AG09309 (cell line): ENCODE measurements around the gene FLVCR2.
A peak's percentile ranks its signal among the peaks of the same experiment; 100 is the strongest.

Source experiments
- DNase-seq: peaks from one replicate; pipeline ENCODE4 v3.0.0-alpha.2; 2010; ENCODE audit warnings: low read depth
- H3K4me3 ChIP-seq: 2 replicates; pipeline ENCODE4 v1.5.1; 2011; ENCODE audit warnings: mild to moderate bottlenecking, low read depth, low read length, moderate library complexity; ENCODE audit not compliant: control insufficient read depth
- TF ChIP-seq, protein P1 (sequence below): IDR thresholded peaks from 2 replicates; pipeline ENCODE4 v1.5.1; 2011; ENCODE audit warnings: mild to moderate bottlenecking, low read depth, low read length, inconsistent platforms; ENCODE audit not compliant: insufficient read depth, control insufficient read depth; ENCODE audit errors: missing control alignments

The FLVCR2 gene

DNA sequence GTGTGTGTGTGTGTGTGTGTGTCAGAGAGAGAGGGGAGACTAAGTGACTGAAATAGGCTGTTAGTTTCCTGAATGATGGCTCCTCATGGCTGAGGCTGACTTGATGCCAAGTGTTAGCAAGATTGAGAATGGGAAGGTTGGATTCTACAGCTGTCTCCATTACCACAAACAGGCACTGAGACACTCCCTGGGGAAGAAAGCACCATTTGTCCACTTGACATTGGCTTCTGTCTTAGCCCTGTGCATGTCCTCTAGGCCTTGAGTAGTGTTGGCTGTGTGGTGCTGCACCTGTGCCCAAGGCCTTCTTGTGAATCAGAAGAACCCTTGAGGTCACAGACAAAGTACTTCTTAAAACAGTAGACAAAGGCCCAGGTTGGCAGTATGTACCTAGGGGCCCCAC lies 66.6 kb downstream of the FLVCR2 start:
- DNase-seq = no peak
- H3K4me3 ChIP-seq = no peak overlapping the region
- TF ChIP-seq, protein P1, sequence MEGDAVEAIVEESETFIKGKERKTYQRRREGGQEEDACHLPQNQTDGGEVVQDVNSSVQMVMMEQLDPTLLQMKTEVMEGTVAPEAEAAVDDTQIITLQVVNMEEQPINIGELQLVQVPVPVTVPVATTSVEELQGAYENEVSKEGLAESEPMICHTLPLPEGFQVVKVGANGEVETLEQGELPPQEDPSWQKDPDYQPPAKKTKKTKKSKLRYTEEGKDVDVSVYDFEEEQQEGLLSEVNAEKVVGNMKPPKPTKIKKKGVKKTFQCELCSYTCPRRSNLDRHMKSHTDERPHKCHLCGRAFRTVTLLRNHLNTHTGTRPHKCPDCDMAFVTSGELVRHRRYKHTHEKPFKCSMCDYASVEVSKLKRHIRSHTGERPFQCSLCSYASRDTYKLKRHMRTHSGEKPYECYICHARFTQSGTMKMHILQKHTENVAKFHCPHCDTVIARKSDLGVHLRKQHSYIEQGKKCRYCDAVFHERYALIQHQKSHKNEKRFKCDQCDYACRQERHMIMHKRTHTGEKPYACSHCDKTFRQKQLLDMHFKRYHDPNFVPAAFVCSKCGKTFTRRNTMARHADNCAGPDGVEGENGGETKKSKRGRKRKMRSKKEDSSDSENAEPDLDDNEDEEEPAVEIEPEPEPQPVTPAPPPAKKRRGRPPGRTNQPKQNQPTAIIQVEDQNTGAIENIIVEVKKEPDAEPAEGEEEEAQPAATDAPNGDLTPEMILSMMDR = no peak

DNA sequence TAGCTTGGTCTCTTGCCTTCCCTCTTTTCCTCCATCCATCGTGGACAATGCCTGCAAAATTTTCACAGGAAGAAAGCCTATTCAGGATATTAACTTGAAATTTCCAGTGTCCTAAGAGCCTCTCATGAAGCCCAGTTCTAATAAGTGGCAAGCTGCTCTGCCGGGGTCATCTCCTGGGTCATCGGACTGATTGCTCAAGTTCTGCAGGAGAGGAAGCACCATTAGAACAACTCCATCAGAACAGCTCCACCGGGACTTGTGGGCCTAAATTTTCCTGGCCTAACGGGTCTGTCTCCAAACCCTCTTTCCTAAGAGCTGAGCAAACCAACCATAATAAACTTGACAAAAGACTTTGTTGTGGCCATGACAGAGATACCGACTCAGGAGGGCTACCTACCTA lies 68.3 kb downstream of the FLVCR2 start:
- DNase-seq = no peak
- H3K4me3 ChIP-seq = no peak overlapping the region
- TF ChIP-seq, protein P1 = no peak

DNA sequence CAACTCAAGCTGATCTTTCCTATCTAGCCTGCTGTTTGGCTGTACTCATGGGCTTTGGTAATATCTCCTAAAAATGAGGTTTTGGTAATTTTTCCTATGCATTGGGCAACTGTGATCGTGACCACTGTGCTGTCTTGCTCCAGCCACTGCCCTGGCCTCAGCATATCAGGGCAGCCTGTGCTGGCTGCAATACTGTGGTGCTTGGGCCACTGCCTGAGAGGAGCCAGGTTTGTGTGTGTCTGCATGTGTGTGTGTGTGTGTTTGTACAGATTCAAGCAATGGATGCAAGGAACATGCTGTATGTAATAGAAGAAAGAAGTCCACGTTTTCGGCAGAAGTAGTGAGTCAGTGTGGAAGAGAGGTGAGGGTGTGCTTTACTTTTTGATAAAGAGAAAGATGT lies 69.2 kb downstream of the FLVCR2 start:
- TF ChIP-seq, protein P1 = no peak
- H3K4me3 ChIP-seq = no peak overlapping the region
- DNase-seq = no peak

DNA sequence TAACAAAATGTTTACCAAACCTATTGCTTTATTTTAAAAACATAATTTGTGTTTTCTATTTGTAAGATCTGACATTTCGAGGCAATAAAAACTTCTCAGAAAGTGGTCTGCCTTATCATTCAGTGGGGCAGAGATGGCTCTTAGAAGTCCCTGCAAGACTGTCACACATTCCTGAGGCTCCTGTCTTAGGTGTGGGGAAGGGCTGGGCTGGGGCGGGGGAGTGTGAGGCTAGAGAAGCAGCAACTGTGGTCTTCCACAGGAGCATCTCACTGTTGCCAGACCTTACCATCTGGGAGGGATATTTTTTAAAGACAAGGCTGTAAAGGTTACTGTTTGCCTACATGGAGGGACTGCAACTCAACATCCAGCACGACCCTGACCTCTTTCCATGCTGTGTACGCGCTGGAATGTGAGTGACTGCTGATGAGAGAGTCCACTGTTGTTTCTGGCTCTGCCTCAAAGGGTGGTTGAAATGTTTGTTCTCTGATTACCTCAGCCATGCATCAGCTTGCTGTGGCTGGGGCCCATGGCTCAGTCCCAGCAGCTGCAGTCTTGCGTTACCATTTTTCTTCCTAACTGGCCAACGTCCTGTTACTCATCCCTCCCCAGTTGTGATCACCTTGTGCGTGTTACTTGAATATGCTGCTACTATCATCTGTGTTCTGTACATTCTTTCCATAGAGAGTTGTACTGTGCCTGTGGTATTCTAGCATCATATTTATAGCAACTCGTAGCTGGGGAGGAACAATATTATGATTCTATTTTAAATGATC lies 69.8 kb downstream of the FLVCR2 start:
- DNase-seq = peak; percentile 77
- H3K4me3 ChIP-seq = no peak overlapping the region
- TF ChIP-seq, protein P1 = no peak

DNA sequence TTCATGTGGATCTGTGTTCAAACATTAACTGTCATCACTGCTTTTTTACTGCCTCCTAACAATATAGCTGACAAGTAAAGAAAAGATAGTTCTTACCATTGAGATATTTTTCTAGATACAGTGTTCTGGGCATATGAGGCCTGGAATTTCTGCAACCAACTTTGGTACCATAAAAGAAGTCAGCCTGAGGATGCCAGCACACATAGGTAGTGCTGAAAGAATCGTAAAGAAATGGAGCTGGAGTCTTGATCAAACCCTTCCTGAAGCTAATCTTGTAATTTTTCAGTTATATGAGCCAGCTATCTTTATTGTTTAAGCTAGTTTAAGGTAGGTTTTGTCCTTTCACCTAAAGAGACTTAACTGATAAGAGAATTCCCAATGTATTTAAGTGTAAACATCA lies 70.9 kb downstream of the FLVCR2 start:
- H3K4me3 ChIP-seq = no peak overlapping the region
- DNase-seq = no peak
- TF ChIP-seq, protein P1 = no peak

DNA sequence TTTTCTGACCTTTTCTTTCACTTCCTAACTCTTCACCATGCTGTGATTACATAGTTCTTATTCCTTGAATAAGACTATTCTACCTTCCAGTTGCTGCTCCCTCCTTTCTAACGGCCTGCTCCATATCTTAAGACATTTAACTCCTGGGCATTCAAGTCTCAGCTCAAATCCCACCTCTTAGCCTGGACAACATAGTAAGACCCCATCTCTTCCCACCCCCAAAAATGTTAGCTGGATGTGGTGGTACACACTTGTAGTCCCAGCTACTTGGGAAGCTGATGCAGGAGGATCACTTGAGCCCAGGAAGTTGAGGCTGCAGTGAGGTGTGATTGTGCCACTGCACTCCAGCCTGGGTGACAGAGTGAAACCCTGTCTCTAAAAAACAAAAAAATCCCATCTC lies 71.4 kb downstream of the FLVCR2 start:
- DNase-seq = no peak
- H3K4me3 ChIP-seq = no peak overlapping the region
- TF ChIP-seq, protein P1 = no peak
